CD4-positive, alpha-beta T cell treated with Interleukin-12 subunit alpha and Interleukin-12 subunit beta, for 1 hour (primary cell): ENCODE data around the gene HIVEP3.

Experiments
- DNase-seq: peaks from one replicate; pipeline ENCODE4 v3.0.0-alpha.2; 2020

HIVEP3 gene

DNA sequence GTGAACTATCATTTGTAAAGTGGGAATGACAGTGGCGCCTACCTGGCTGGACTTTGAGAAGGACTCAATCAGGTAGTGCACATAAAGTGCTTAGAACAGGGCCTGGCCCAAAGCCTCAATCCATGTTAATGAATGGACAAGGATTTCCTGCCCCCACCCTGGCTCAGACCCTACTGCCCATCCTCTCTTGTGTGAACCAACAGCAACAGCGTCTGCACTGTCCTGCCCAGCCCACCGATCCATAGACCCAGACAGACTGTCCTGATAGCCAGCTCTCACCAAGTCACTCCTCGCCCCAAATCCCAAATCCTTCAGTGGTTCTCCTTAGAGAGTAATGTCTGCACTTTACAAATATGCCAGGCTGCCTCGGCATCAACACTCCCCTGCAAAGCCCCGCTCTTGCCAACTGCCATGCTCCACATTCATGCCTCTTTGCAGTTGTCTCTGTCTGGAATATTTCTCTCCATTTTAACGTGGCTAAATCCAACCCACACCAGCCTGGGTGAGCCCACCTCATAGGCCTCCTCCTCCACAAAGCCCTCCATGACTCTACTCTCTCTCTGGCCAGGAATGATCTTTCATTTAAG lies 276.7 kb downstream of the HIVEP3 start:
- no peak for DNase-seq

GRCh38 chr1:41641475-41641814 lies 277.3 kb downstream of the HIVEP3 start:
- no peak for DNase-seq

GRCh38 chr1:41640756-41641474 lies 277.8 kb downstream of the HIVEP3 start:
- no peak for DNase-seq

GRCh38 chr1:41640141-41640751 lies 278.5 kb downstream of the HIVEP3 start:
- DNase-seq: no peak

DNA sequence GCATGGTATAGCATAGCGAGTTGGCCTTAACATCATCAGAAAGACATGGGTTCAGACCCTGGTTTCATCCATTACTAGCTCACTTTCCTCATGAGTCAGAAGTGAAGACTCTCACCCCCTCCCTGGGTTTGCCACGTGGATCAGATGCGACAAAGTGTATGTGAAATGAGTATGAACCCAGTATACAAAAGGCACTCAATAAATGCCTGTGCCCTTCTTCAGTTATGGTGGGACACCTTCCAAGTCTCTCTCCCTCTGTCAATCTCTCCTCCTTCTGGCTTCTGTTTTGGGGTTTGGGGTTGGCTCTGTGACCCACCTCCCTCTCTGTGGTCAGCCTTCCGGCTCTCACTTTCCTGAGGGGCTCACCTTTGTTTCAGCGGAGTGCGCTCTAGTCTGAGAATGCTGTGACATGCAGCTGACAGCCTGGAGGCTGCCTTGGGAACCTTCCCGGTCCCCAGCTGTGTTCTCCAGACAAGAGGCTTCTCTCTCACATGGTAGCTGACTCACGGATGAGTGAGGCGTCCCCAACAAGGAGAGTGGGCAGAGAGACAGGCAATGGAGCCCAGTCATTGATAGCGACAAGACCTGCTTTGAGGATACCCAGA lies 279.3 kb downstream of the HIVEP3 start:
- DNase-seq: no peak

GRCh38 chr1:41638086-41639024 lies 280.4 kb downstream of the HIVEP3 start:
- no peak for DNase-seq

DNA sequence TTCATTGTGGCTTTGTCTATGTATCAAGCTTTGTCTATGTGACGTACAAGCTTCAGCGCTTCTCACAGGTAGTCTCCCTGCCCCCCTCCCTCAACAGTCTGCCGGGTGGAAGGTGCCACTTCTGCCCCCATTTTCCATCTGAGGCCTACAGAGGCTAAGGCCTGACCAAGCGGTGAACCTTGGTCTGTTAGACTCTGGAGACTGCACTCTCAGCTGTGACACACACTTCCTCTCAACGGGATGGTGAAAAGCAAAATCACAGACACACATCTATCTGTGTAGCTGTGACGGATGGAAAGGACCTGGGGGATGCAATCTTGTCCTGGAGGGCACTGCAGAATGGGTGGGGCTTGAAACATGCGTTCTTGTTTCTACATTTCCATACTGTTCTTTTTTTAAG lies 281.4 kb downstream of the HIVEP3 start:
- DNase-seq: no peak

GRCh38 chr1:41633764-41634163 lies 285.0 kb downstream of the HIVEP3 start:
- no peak for DNase-seq

GRCh38 chr1:41632781-41633575 lies 285.7 kb downstream of the HIVEP3 start:
- no peak for DNase-seq

GRCh38 chr1:41631971-41632370 lies 286.8 kb downstream of the HIVEP3 start:
- DNase-seq: no peak

GRCh38 chr1:41631154-41631553 lies 287.6 kb downstream of the HIVEP3 start:
- DNase-seq: no peak

DNA sequence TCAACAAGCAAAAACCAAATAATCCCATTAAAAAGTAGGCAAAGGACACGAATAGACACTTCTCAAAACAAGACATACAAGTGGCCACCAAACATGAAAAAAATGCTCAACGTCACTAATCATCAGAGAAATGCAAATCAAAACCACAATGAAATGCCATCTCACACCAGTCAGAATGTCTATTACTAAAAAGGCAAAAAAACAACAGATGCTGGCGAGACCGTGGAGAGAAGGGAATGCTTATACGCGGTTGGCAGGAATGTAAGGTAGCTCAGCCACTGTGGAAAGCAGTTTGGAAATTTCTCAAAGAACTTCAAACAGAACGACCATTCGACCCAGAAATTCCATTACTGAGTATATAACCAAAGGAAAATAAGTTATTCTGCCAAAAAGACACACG lies 289.2 kb downstream of the HIVEP3 start:
- no peak for DNase-seq

DNA sequence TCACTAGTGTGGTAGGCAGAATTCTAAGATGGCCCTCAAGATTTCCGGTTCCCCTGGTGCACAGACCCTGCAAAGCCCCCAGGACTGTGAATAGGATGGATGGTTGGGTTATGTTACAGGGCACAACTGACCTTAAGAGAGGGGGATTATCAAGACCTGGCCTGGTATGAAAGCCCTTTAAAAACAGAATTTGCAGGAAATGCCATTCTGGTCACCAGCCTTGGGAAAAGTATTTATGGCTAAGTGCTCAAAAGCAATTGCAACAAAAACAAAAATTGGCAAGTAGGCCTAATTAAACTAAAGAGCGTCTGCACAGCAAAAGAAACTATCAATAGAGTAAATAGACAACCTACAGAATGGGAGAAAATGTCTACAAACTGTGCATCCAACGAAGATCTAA lies 289.6 kb downstream of the HIVEP3 start:
- DNase-seq: no peak

GRCh38 chr1:41627491-41628280 lies 291.0 kb downstream of the HIVEP3 start:
- DNase-seq: no peak

DNA sequence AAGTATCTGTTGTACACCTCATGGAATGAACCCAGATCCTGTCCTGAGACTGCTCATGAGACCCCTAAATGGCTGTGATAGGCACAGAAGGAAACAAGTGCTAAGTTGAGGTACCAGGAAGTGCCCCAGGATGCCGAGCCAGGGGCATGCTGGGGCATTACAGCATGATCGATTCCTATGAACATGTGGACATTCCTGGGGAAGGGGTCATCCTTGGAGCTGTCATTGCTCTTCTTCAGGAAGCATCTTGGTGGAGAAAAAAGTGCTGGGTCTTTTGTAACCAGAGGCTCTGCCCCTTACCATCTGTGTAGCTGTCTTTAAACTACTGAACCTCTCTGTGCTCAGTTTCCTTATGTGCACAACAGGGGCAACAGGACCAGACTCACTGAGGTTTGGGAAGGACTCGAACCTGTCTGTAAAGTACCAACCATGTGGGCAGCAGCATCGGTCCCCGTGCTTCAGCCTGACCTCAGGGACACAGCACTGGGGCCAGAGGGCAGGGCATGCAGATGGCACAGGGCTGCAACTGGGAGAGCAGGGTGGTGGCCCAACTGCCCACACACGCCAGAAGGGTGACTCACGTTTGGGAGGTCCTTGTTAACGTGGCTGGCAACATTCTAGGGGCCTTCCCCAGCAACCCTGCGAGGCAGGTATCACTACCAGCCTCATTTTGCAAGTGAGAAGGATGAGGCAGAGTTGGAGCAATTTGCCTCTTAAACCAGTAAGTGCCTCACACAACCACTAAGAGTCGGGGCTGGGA lies 291.9 kb downstream of the HIVEP3 start:
- DNase-seq: no peak

- no peak for DNase-seq
Measured at GRCh38 chr1:41626146-41626545, 292.6 kb downstream of the HIVEP3 start.

- DNase-seq: no peak
Measured at GRCh38 chr1:41623736-41624135, 295.0 kb downstream of the HIVEP3 start.

GRCh38 chr1:41622859-41623732 lies 295.6 kb downstream of the HIVEP3 start:
- DNase-seq: no peak

DNA sequence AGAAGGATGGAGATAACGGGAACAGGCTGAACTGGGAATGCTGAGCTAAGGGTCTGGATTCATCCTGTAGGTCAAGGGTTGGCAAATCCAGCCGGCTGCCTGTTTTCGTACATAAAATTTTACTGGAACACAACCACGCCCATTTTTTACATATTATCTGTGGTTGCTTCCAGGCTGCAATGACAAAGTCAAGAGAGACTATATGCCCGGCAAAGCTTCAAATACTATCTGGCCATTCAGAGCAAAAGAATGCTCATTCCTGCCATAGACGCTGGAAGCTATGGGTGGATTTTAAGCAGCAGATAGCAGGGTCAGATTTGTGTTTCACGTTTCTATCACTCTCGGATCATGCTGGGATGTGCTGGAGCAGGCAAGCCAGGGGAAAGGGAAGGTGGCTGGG lies 296.3 kb downstream of the HIVEP3 start:
- DNase-seq: no peak
